Medulla oblongata (tissue), 1 donor: ENCODE results near the gene B3GNT8.
"Not testable (repeated sequence)": the region's sequence is repeated elsewhere in the genome, so short reads cannot be mapped to it uniquely, and the experiment has no call there.

Experiments used
- DNase-seq: peaks from one replicate; pipeline ENCODE4 v3.0.0-alpha.2; 2015; ENCODE audit errors: extremely low spot score

The B3GNT8 gene

DNA sequence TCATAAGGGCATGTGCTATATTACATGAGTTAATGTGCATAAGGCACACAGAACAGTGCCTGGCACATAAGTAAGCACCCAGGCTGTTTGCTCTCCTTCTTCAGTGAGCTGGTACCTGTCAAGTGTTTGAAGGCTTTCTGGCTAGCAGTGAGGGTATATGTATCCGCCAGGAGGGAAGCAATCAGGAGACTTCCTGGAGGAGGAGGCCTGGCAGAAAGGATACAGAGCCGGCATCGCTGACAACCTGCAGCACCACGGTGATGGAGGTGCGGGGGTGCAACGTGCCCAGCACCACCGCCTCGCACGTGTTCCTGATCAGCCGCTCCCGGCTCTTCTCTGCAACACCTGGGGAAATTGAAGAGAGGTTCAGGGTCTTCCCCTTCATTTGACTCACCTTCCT lies 35.6 kb downstream of the B3GNT8 start:
- DNase-seq: no peak

DNA sequence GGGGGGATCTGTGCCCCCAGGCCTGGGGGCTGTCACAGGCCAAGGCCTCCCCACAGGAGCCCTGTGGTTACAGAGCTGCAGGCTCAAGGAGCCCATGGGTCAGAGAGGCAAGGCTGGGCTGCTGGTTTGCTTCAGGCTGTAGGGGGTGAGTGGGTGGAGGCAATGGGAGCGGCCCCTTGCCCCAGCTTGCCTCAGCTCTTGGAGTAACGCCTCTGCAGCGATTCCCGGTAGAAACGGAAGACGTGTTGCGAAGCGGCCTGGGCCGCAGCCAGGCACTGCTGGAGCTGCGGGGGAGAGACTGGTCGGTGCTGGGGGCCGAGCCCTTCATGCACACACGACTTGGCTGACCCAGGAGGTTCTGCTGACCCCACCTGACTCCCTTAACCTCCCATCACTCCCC lies 40.7 kb downstream of the B3GNT8 start:
- no peak for DNase-seq

DNA sequence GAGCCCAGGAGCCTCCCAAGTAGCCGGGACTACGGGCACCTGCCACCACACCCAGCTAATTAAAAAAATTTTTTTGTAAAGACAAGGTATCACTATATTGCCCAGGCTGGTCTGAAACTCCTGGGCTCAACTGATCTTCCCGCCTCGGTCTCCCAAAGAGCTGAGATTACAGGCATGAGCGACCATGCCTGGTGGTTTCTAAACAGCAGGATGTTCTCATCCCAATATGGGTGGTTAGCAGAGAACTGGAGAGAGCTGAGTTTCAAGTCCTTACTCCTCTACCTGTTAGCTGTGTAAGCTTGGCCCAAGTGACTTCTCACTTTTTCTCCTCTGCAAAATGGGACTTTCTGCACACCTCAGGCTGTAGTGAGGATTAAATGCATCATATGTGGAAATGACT lies 42.8 kb downstream of the B3GNT8 start:
- no peak for DNase-seq

DNA sequence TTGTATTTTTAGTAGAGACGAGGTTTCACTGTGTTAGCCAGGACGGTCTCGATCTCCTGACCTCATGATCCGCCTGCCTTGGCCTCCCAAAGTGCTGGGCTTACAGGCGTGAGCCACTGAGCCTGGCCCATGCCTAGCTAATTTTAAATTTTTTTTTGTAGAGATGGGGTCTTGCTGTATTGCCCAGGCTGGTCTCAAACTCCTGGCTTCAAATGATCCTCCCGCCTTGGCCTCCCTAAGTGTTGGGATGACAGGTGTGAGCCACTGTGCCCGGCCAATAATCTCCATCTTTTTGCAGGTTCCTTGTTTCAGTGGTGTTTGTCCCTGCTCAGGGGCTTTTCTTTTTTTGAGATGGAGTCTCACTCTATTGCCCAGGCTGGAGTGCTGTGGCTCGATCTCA lies 45.6 kb downstream of the B3GNT8 start:
- DNase-seq: not testable (repeated sequence)

DNA sequence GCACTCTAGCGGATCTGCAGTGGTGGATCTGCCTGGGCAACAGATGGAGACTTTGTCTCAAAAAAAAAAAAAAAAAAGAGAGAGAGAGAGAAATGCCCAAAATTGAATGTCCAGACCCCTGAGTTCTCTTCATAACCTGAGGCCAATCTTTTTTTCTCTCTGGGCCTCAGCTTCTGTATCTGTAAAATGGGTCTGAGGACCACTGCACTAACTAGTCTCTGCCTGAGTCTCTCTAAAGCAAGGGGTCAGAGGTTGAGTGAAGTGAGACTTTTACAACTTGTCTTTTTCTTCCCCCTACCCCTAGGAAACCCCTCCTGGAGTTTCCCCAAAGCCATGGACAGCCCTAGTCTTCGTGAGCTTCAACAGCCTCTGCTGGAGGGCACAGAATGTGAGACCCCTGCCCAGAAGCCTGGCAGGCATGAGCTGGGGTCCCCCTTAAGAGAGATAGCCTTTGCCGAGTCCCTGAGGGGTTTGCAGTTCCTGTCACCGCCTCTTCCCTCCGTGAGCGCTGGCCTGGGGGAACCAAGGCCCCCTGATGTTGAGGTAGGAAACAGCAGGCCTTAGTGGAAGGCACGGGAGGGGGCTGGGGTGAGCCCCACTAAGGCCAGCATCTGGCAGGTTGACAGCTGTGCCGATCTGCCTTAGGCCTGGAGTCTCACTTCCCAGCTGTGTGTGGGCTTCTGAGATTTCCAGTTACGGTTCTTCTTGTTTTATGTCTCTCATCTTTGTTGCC lies 49.0 kb downstream of the B3GNT8 start:
- no peak for DNase-seq

DNA sequence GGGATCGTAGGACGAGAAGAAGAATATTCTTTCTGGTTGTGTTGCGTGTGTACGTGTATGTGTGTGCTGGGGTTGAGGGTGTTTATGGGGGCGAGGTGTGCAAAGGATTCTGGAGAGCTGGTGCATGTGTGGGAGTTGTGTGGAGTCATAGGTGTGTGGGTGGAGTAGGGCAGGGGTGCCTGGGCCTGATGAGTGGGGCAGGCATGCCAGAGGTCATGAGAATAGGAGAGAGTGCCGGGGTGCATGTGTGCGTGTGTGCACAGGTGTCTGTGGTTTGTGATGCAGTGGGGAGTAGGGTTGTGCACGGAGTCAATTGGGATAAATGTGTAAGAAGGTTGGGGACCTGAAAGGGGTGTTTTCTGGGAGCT lies 50.2 kb downstream of the B3GNT8 start:
- DNase-seq: no peak

DNA sequence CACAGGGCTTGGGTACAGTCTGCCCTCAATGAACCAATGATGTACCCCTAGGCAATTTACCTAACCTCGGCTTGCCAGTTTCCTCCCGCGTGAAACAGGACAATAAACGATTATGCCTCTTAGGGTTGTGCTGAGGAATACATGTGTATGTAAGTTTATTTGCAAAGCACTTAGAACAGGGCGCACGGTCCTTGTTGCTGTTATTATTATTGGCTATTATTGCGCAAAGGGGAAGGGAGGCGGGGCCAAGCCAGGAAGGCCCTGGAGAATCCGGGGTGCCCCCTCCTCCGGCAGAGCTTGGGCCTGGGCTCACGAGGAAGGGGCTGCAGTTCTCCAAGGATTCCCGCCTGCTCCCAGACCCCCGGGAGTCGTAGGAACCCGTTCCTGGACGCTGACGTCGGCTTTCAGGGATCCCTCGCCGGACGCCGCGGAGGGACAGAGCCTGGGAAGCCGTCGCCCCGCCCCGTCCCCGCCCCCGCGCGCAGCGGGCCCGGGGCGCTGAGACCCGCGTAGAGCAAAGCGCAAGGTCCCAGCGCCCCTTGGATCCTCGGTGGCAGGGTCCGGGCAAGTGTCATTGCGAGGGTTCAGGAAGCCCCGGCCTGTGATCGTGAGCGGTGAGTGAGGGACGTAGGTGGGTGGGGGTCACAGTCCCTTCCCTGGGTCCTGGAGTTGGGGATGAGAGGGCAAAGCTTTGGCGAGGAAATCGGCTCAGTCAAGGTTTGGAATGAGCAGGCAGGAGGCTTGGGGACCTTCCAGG lies 50.8 kb downstream of the B3GNT8 start, which contains the start of gene TMEM91:
TSS of gene TMEM91 (plus strand) at position 293 of the 757 bp plus-strand sequence. CDS start 1,777 bp downstream, outside the sequence.
- DNase-seq: no peak
